Measurements from ENCODE around the gene GOPC.
"Not testable (repeated sequence)": the region's sequence is repeated elsewhere in the genome, so short reads cannot be mapped to it uniquely, and the experiment has no call there.

The GOPC gene

GRCh38 chr6:117602151-117602898, at the start of gene GOPC:
Gene GOPC (minus strand): TSS chr6:117602511. CDS start chr6:117602288, 223 bp downstream.
- TF ChIP-seq CTCF (IDR thresholded peaks at IDR 0.05; ENCODE audit: extremely low read depth, missing control alignments): peak; percentile 4
- peak; percentile 96 for DNase-seq (ENCODE audit: low spot score)

GRCh38 chr6:117651984-117652383, 49.7 kb upstream of the GOPC start:
- DNase-seq (ENCODE audit: low spot score): not testable (repeated sequence)

GRCh38 chr6:117642976-117643375, 40.7 kb upstream of the GOPC start:
- no peak for DNase-seq (ENCODE audit: low spot score)
- no peak for TF ChIP-seq CTCF (IDR thresholded peaks at IDR 0.05; ENCODE audit: extremely low read depth, missing control alignments)

- no peak for DNase-seq (ENCODE audit: low spot score)
- no peak for TF ChIP-seq CTCF (IDR thresholded peaks at IDR 0.05; ENCODE audit: extremely low read depth, missing control alignments)
These were observed 35.5 kb upstream of the GOPC start for GRCh38 chr6:117637770-117638169.

GRCh38 chr6:117629119-117629660, 26.9 kb upstream of the GOPC start:
- no peak for DNase-seq (ENCODE audit: low spot score)
- no peak for TF ChIP-seq CTCF (IDR thresholded peaks at IDR 0.05; ENCODE audit: extremely low read depth, missing control alignments)

GRCh38 chr6:117627533-117627932, 25.2 kb upstream of the GOPC start:
- DNase-seq (ENCODE audit: low spot score): no peak
- TF ChIP-seq CTCF (IDR thresholded peaks at IDR 0.05; ENCODE audit: extremely low read depth, missing control alignments): no peak

GRCh38 chr6:117624869-117625481, 22.7 kb upstream of the GOPC start:
- no peak for TF ChIP-seq CTCF (IDR thresholded peaks at IDR 0.05; ENCODE audit: extremely low read depth, missing control alignments)
- DNase-seq (ENCODE audit: low spot score): no peak
